K562 (cell line): ENCODE measurements around the gene TRIM31. TPM values are rescaled to one million over a fixed set of nuclear protein-coding genes. Genes with fewer than 3 reads are reported as not detected.
A peak's percentile ranks its signal among the peaks of the same experiment; 100 is the strongest.

Experiments used
- E2F6 ChIP-seq, 2 experiments: IDR thresholded peaks; 2 replicates each; pipeline ENCODE4 v1.6.1; 2011; ENCODE audit warnings: borderline replicate concordance in 1 of 2, control low read depth in 1 of 2, low read depth in 1 of 2, low read length in 1 of 2, mild to moderate bottlenecking in 1 of 2, mixed read lengths in 1 of 2, moderate library complexity in 1 of 2; ENCODE audit not compliant: insufficient read depth in 1 of 2, insufficient read length in 1 of 2, poor library complexity in 1 of 2, severe bottlenecking in 1 of 2; ENCODE audit errors: extremely low read depth in 1 of 2
- ETV1 ChIP-seq: fragments of 450-650 bp; conservative IDR thresholded peaks from 2 replicates; pipeline ENCODE4 v1.6.1; 2016; ENCODE audit warnings: missing genetic modification characterization, control low read depth, low read depth, missing compliant biosample characterization
- HDAC3 ChIP-seq: fragments of 450-650 bp; IDR thresholded peaks from 2 replicates; pipeline ENCODE4 v1.6.1; 2018; ENCODE audit warnings: borderline replicate concordance, mild to moderate bottlenecking, moderate library complexity; ENCODE audit not compliant: partially characterized antibody
- KDM1A ChIP-seq, 2 experiments: fragments of 450-650 bp; IDR thresholded peaks; 2 replicates each; pipeline ENCODE4 v1.6.1; 2016; ENCODE audit warnings: mild to moderate bottlenecking in 2 of 2
- KLF1 ChIP-seq: fragments of 450-650 bp; IDR thresholded peaks from 2 replicates; pipeline ENCODE4 v1.6.1; 2016; ENCODE audit warnings: missing genetic modification characterization, missing compliant biosample characterization
- LCOR ChIP-seq: sonication (generic); formaldehyde crosslinking; IDR thresholded peaks from 2 replicates; pipeline ENCODE4 v1.8.0; 2022; ENCODE audit warnings: mild to moderate bottlenecking, missing genetic modification reagents
- MBD2 ChIP-seq: sonication (generic); IDR thresholded peaks from 2 replicates; pipeline ENCODE4 v1.6.1; 2016; ENCODE audit warnings: low read depth, borderline replicate concordance
- POU5F1 ChIP-seq: fragments of 150-350 bp; IDR thresholded peaks from 2 replicates; pipeline ENCODE4 v1.6.1; 2014; ENCODE audit warnings: borderline replicate concordance, low read length, low read depth, mild to moderate bottlenecking; ENCODE audit not compliant: partially characterized antibody
- RFX1 ChIP-seq: fragments of 450-650 bp; IDR thresholded peaks from 2 replicates; pipeline ENCODE4 v1.6.1; 2016; ENCODE audit warnings: mild to moderate bottlenecking, moderate library complexity
- SMAD4 ChIP-seq: fragments of 250-450 bp; sonication (Bioruptor Pico); conservative IDR thresholded peaks from 2 replicates; pipeline ENCODE4 v1.8.0; 2021; ENCODE audit warnings: inconsistent platforms, mild to moderate bottlenecking, moderate library complexity
- SRSF1 ChIP-seq: fragments of 200-400 bp; formaldehyde crosslinking; IDR thresholded peaks from 2 replicates; pipeline ENCODE4 v1.6.1; 2017; ENCODE audit warnings: mild to moderate bottlenecking, low read depth, low read length, moderate library complexity
- STAT5A ChIP-seq: IDR thresholded peaks from 2 replicates; pipeline ENCODE4 v1.6.1; 2012; ENCODE audit warnings: low read length, inconsistent platforms, borderline replicate concordance
- U2AF1 ChIP-seq: fragments of 200-400 bp; formaldehyde crosslinking; optimal IDR thresholded peaks from 2 replicates; pipeline ENCODE3; 2017; ENCODE audit warnings: mild to moderate bottlenecking, low read depth, low read length, moderate library complexity
- ZBED1 ChIP-seq: IDR thresholded peaks from 2 replicates; pipeline ENCODE4 v1.6.1; 2014
- ZNF274 ChIP-seq: IDR thresholded peaks from 2 replicates; pipeline ENCODE4 v1.6.1; 2011; ENCODE audit warnings: low read depth, mild to moderate bottlenecking, low read length, moderate library complexity, borderline replicate concordance
- ZNF445 ChIP-seq: fragments of 250-450 bp; sonication (Bioruptor Pico); IDR thresholded peaks from 2 replicates; pipeline ENCODE4 v1.4.0; 2020; ENCODE audit warnings: low read depth, mild to moderate bottlenecking, moderate library complexity
- ZNF592 ChIP-seq: fragments of 450-650 bp; IDR thresholded peaks from 2 replicates; pipeline ENCODE4 v1.6.1; 2017; ENCODE audit warnings: antibody characterized with exemption, mild to moderate bottlenecking
- polyA plus RNA-seq, 8 experiments: library from polyadenylated mRNA; depleted of rRNA in 4 of 8; stranded (reverse) in 5 of 8; unstranded in 3 of 8; fragments of >200 nt; fragmentation: Nextera tagmentation in 2 of 8; fragmentation: Illumina TruSeq in 1 of 8; extraction: Ambion mirVana in 2 of 8; extraction: Trizol in 1 of 8; gene quantifications; 2 replicates each; pipeline versions ENCODE4 v1.2.1 to v1.2.3, GENCODE V29; 2011 to 2014; ENCODE audit warnings: inconsistent platforms in 1 of 8, missing spikeins in 1 of 8
- total RNA-seq, 7 experiments: library from RNA; depleted of rRNA in 6 of 7; stranded (reverse); fragments of >200 nt in 6 of 7; fragmentation: Illumina TruSeq in 2 of 7; extraction: Trizol in 2 of 7; gene quantifications; 2 replicates each; pipeline versions ENCODE4 v1.2.1 to v1.2.3, GENCODE V29; 2011 to 2021; ENCODE audit warnings: low replicate concordance in 1 of 7
- TF ChIP-seq, protein P1 (sequence below): sonication (generic); formaldehyde crosslinking; IDR thresholded peaks from 2 replicates; pipeline ENCODE4 v1.8.0; 2023; ENCODE audit warnings: mild to moderate bottlenecking, missing genetic modification reagents

The TRIM31 gene
- total and polyA plus RNA-seq, 9 of the 15 experiments (the other 6 are each of a cell fraction or from before 2014, with no cell fraction given) = not detected

- TF ChIP-seq, protein P1, sequence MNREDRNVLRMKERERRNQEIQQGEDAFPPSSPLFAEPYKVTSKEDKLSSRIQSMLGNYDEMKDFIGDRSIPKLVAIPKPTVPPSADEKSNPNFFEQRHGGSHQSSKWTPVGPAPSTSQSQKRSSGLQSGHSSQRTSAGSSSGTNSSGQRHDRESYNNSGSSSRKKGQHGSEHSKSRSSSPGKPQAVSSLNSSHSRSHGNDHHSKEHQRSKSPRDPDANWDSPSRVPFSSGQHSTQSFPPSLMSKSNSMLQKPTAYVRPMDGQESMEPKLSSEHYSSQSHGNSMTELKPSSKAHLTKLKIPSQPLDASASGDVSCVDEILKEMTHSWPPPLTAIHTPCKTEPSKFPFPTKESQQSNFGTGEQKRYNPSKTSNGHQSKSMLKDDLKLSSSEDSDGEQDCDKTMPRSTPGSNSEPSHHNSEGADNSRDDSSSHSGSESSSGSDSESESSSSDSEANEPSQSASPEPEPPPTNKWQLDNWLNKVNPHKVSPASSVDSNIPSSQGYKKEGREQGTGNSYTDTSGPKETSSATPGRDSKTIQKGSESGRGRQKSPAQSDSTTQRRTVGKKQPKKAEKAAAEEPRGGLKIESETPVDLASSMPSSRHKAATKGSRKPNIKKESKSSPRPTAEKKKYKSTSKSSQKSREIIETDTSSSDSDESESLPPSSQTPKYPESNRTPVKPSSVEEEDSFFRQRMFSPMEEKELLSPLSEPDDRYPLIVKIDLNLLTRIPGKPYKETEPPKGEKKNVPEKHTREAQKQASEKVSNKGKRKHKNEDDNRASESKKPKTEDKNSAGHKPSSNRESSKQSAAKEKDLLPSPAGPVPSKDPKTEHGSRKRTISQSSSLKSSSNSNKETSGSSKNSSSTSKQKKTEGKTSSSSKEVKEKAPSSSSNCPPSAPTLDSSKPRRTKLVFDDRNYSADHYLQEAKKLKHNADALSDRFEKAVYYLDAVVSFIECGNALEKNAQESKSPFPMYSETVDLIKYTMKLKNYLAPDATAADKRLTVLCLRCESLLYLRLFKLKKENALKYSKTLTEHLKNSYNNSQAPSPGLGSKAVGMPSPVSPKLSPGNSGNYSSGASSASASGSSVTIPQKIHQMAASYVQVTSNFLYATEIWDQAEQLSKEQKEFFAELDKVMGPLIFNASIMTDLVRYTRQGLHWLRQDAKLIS (CRISPR knock-in tag) = peak; percentile 62; the same call in 1 of the 2 replicates
- TF ChIP-seq POU5F1 = peak; percentile 81
- no peak for TF ChIP-seq ZNF445 (CRISPR knock-in tag)
- TF ChIP-seq ZBED1 = peak; percentile 57
- no peak; the same call in 1 of the 2 replicates for TF ChIP-seq STAT5A
- TF ChIP-seq KDM1A (IDR thresholded peaks at IDR 0.05) = no peak; a peak in 2 of 4 replicates
- TF ChIP-seq KLF1 (tag) = peak; percentile 84
- no peak for TF ChIP-seq SRSF1
- TF ChIP-seq SMAD4 (CRISPR knock-in tag) = peak; percentile 94
- peak; percentile 95; the same call in 1 of the 2 replicates for TF ChIP-seq LCOR (CRISPR knock-in tag)
- peak; percentile 94 for TF ChIP-seq ETV1 (tag)
- peak; percentile 99; the same call in 1 of the 2 replicates for TF ChIP-seq RFX1
- TF ChIP-seq MBD2 = peak; percentile 59
- TF ChIP-seq E2F6 (IDR thresholded peaks at IDR 0.05; ENCODE audit: borderline replicate concordance in 1 of 2, extremely low read depth in 1 of 2, insufficient read depth in 1 of 2, insufficient read length in 1 of 2, low read depth in 1 of 2, low read length in 1 of 2, poor library complexity in 1 of 2, severe bottlenecking in 1 of 2) = peak; percentile 76 to 86
- TF ChIP-seq ZNF274 = no peak
- TF ChIP-seq ZNF592 = 0 out of 2 replicates have a peak, but pooled peaks have one; percentile 30
- no peak for TF ChIP-seq HDAC3
- no peak for TF ChIP-seq U2AF1
Measured at GRCh38 chr6:30066577-30067459, 46.1 kb downstream of the TRIM31 start, which contains the start of gene PPP1R11 (continued).
